Measurements from ENCODE around the gene PIAS3. TPM values are rescaled to one million over a fixed set of nuclear protein-coding genes. Genes with fewer than 3 reads are reported as not detected.
"Not testable (repeated sequence)": the region's sequence is repeated elsewhere in the genome, so short reads cannot be mapped to it uniquely, and the experiment has no call there.

PIAS3 gene
- total RNA-seq, 1 experiment from 2014 or later: 16.8 TPM

DNA sequence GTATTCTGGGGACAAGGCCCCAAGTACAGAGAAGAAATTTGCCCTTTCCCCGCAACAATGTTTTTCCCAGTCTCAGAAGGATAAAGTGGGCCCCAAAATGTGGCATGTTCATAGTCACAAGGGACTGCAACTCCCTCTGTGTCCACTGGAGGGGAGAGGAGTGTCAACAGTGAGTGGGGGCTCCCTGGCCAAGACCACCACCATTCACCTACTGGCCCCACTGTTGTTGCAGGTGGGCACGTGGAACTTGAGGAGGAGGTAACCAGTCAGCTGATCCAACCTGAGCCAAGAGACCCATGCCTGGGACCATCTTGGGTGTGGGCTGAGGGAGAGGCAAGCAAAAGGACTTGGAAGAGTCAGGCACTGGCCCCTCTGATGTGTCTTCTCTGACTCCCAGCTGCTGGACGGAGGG is 12.7 kb downstream of the PIAS3 start:
- Histone ChIP-seq H2AFZ (ENCODE audit: low read length) (peak overlapping the region; percentile 78; the same call in 1 of the 2 replicates), H3K9ac (ENCODE audit: low read length) (peak overlapping the region; percentile 85), H3K4me3 (ENCODE audit: low read length) (peak overlapping the region; percentile 75), H3K27me3 (ENCODE audit: low read length) (no peaks in the 10 kb centered on the region), H3K9me2 (replicated peaks; ENCODE audit: insufficient read depth, low read length) (no peaks in the 10 kb centered on the region), H3K36me3 (ENCODE audit: insufficient read depth, low read length) (peaks cover 10% of the 10 kb centered on the region; the same call in 1 of the 2 replicates), H3K79me2 (ENCODE audit: low read length) (no peaks in the 10 kb centered on the region), H4K20me1 (ENCODE audit: insufficient read depth, low read depth, low read length) (no peaks in the 10 kb centered on the region), H3K4me2 (ENCODE audit: low read depth, low read length, poor library complexity, severe bottlenecking) (peak overlapping the region; percentile 88), H3K27ac (ENCODE audit: low read length) (peak overlapping the region; percentile 87), H3K9me3 (ENCODE audit: low read length) (no peaks in the 10 kb centered on the region), H3K4me1 (ENCODE audit: low read length) (peaks cover 42% of the 10 kb centered on the region)
- DNase-seq: peak; percentile 68

DNA sequence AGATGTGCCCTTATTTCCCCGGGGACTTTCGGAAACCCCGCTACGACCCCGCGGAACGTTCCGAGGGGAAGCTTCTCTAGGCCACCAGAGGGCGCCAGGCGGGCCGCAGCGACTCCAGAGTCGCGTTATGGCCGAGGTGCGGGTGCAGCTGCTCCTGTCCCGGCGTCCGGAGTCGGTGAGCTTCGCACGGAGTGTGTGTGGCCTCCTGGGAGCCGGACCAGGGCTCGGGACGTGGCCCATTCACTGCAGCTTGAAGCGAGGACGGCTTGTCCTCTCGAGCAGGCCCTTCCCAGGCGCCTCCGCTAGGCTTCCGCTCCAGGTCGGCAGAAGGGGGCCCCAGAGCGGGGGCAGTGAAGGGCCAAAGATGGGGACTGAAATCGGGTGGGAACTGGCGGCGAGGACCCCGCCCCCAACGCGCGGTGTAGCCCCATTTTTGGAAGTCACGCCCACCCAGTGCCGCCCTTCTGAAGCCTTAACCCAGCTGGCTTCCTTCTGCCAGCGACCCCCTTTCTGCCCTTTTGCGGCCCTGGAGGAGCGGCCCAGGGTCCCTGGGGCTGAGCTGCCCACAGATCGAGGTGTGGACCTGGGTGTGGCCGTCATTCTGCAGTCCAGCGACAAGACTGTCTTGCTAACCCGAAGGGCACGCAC is 13.2 kb downstream of the PIAS3 start, which contains the start of gene NUDT17:
NUDT17 (plus strand) TSS at position 117 of the 648 bp plus-strand sequence; CDS start at position 128, 11 bp downstream.
- Histone ChIP-seq H3K27me3 (ENCODE audit: low read length) (no peaks in the 10 kb centered on the region), H3K9me2 (replicated peaks; ENCODE audit: insufficient read depth, low read length) (no peaks in the 10 kb centered on the region), H3K36me3 (ENCODE audit: insufficient read depth, low read length) (peaks cover 14% of the 10 kb centered on the region; the same call in 1 of the 2 replicates), H4K20me1 (ENCODE audit: insufficient read depth, low read depth, low read length) (no peaks in the 10 kb centered on the region), H3K9me3 (ENCODE audit: low read length) (no peaks in the 10 kb centered on the region), H3K27ac (ENCODE audit: low read length) (peak within 1 kb of the TSS; percentile 87), H3K79me2 (ENCODE audit: low read length) (no peaks in the 10 kb centered on the region), H2AFZ (ENCODE audit: low read length) (peak within 1 kb of the TSS; percentile 78), H3K4me1 (ENCODE audit: low read length) (peaks cover 42% of the 10 kb centered on the region), H3K4me3 (ENCODE audit: low read length) (peak within 1 kb of the TSS; percentile 75), H3K4me2 (ENCODE audit: low read depth, low read length, poor library complexity, severe bottlenecking) (peak within 1 kb of the TSS; percentile 88), H3K9ac (ENCODE audit: low read length) (peak within 1 kb of the TSS; percentile 85)
- DNase-seq: peak; percentile 95

DNA sequence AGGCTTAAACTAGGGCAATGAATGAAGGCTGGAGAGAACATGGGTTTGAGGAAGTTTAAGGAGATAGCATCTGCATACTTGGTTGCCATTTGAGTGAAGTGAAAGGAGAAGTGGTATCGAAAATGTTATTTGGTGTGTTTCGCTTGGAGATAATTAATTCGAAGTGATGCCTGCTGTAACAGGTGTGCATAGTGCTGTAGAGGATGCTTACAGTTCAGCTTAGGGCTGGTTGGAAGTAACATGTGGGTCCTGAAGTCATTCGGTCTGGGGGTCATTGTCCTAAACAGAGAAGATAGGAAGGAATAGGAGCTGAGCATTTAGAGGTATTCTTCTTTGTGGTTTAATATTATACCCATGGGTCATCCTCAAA is 13.8 kb downstream of the PIAS3 start:
- Histone ChIP-seq H4K20me1 (ENCODE audit: insufficient read depth, low read depth, low read length) (no peaks in the 10 kb centered on the region), H3K9ac (ENCODE audit: low read length) (peak overlapping the region; percentile 85), H3K4me3 (ENCODE audit: low read length) (peak overlapping the region; percentile 75), H3K27ac (ENCODE audit: low read length) (peak overlapping the region; percentile 87), H3K4me2 (ENCODE audit: low read depth, low read length, poor library complexity, severe bottlenecking) (peak overlapping the region; percentile 88), H3K9me3 (ENCODE audit: low read length) (no peaks in the 10 kb centered on the region), H3K9me2 (replicated peaks; ENCODE audit: insufficient read depth, low read length) (no peaks in the 10 kb centered on the region), H3K4me1 (ENCODE audit: low read length) (peaks cover 40% of the 10 kb centered on the region), H3K36me3 (ENCODE audit: insufficient read depth, low read length) (peaks cover 17% of the 10 kb centered on the region; the same call in 1 of the 2 replicates), H2AFZ (ENCODE audit: low read length) (0 out of 2 replicates have a peak overlapping the region, but pooled peaks have one; percentile 1), H3K79me2 (ENCODE audit: low read length) (no peaks in the 10 kb centered on the region), H3K27me3 (ENCODE audit: low read length) (no peaks in the 10 kb centered on the region)
- DNase-seq: peak; percentile 87

DNA sequence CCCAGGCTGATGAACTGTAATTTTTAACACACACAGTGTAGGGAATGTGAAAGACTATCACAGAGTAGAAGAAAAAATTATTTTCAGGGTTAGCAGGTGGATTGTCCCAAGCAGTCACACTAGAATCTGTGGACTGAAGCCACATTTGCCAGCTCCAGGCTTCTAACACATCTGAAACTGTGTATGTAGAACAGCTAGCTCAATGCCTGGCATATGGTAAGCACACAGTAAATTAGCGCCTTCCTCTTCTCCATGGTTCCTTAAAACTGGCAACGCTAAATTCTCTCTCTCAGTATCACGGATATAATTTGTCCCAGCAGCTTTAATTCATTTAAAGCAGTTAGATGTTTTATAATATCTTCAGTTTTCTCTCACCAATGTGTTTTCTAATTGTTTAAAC is 15.8 kb downstream of the PIAS3 start:
- Histone ChIP-seq H3K9ac (ENCODE audit: low read length) (no peak overlapping the region), H3K4me3 (ENCODE audit: low read length) (no peak overlapping the region), H2AFZ (ENCODE audit: low read length) (no peak overlapping the region), H3K79me2 (ENCODE audit: low read length) (no peaks in the 10 kb centered on the region), H3K27me3 (ENCODE audit: low read length) (no peaks in the 10 kb centered on the region), H3K9me2 (replicated peaks; ENCODE audit: insufficient read depth, low read length) (no peaks in the 10 kb centered on the region), H4K20me1 (ENCODE audit: insufficient read depth, low read depth, low read length) (no peaks in the 10 kb centered on the region), H3K9me3 (ENCODE audit: low read length) (no peaks in the 10 kb centered on the region), H3K4me2 (ENCODE audit: low read depth, low read length, poor library complexity, severe bottlenecking) (no peak overlapping the region), H3K27ac (ENCODE audit: low read length) (peak overlapping the region; percentile 87), H3K4me1 (ENCODE audit: low read length) (peaks cover 36% of the 10 kb centered on the region), H3K36me3 (ENCODE audit: insufficient read depth, low read length) (peaks cover 26% of the 10 kb centered on the region; the same call in 1 of the 2 replicates)
- no peak for DNase-seq

DNA sequence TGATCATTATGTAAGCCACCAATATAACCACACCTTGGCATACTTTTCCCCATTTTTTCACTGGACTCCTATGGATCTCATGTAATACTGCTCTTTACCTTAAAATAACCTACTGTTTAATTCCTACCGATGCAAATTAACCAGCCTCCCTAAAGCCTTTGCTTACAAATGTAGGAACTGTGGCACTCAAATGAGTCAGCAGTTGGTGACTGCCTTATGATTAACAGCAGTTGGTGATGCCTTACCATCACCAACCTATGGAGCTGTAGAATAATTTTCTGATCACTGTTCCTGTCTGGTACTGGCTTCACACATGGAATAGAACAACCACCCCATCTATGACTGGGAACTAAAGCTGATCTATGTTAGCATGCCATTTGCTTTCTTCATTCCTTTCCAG is 21.2 kb downstream of the PIAS3 start:
- no peaks in the 10 kb centered on the region for H3K4me1 ChIP-seq (ENCODE audit: low read length)
- H4K20me1 ChIP-seq (ENCODE audit: insufficient read depth, low read depth, low read length): no peaks in the 10 kb centered on the region
- no peak overlapping the region for H3K4me3 ChIP-seq (ENCODE audit: low read length)
- H3K4me2 ChIP-seq (ENCODE audit: low read depth, low read length, poor library complexity, severe bottlenecking): no peak overlapping the region
- H3K9me2 ChIP-seq (replicated peaks; ENCODE audit: insufficient read depth, low read length): no peaks in the 10 kb centered on the region
- H3K9ac ChIP-seq (ENCODE audit: low read length): no peak overlapping the region
- peaks cover 55% of the 10 kb centered on the region for H3K36me3 ChIP-seq (ENCODE audit: insufficient read depth, low read length)
- DNase-seq: no peak
- H3K27me3 ChIP-seq (ENCODE audit: low read length): no peaks in the 10 kb centered on the region
- H3K79me2 ChIP-seq (ENCODE audit: low read length): no peaks in the 10 kb centered on the region
- no peak overlapping the region for H3K27ac ChIP-seq (ENCODE audit: low read length)
- no peak overlapping the region for H2AFZ ChIP-seq (ENCODE audit: low read length)
- no peaks in the 10 kb centered on the region for H3K9me3 ChIP-seq (ENCODE audit: low read length)

DNA sequence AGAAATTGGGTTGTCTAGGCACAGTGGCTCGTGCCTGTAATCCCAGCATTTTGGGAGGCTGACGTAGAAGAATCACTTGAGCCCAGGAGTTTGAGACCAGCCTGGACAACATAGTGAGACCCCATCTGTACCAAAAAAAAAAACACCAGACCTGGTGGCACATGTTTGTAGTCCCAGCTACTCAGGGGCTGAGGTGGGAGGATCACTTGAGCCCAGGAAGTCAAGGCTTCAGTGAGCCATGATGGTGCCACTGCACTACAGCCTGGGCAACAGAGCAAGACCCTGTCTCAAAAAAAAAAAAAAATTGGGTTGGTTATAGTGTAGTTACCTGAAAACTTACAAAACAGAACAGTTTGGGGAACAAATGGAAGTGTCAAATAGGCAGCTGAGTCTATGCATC is 28.1 kb downstream of the PIAS3 start:
- H3K4me1 ChIP-seq (ENCODE audit: low read length); H3K9me3 ChIP-seq (ENCODE audit: low read length); H3K4me2 ChIP-seq (ENCODE audit: low read depth, low read length, poor library complexity, severe bottlenecking); H3K4me3 ChIP-seq (ENCODE audit: low read length); H4K20me1 ChIP-seq (ENCODE audit: insufficient read depth, low read depth, low read length); H3K27ac ChIP-seq (ENCODE audit: low read length); H3K27me3 ChIP-seq (ENCODE audit: low read length); DNase-seq; H3K9ac ChIP-seq (ENCODE audit: low read length); H2AFZ ChIP-seq (ENCODE audit: low read length); H3K9me2 ChIP-seq (replicated peaks; ENCODE audit: insufficient read depth, low read length): not testable (repeated sequence)
- H3K79me2 ChIP-seq (ENCODE audit: low read length): peaks cover 12% of the 10 kb centered on the region
- H3K36me3 ChIP-seq (ENCODE audit: insufficient read depth, low read length): peaks cover 67% of the 10 kb centered on the region

DNA sequence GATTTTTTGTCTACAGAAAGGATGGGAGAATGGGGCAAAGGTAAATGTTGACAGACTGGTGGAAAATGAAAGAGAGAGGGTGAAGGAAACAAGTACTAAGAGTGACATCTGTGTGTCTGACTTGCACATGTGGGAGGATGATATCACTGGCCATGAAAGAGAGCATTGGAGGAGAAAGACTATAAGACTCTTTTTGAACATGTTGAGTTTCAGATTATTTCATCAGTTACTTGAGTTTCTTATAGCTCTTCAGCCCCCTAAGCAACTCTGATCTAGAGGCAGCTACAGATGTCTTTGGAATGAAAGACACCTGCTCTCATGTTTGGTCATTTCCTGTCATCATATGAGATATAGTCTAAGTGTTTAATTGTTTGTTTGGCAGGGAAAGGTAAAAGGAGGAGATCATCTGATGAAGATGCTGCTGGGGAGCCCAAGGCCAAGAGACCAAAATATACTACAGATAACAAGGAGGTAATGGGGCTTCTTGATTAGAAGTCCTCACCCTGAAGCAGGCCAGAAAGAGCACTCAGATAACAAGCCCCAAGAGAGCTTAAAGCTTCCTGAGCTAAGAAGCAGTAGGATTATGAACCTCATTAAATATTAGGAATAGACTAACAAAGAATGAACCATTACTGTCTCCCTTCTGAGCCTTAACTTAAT is 30.4 kb downstream of the PIAS3 start:
- H3K9me2 ChIP-seq (replicated peaks; ENCODE audit: insufficient read depth, low read length): no peaks in the 10 kb centered on the region
- peak overlapping the region; percentile 28; the same call in 1 of the 2 replicates for H3K27ac ChIP-seq (ENCODE audit: low read length)
- H3K79me2 ChIP-seq (ENCODE audit: low read length): peaks cover 34% of the 10 kb centered on the region
- no peak overlapping the region for H3K4me3 ChIP-seq (ENCODE audit: low read length)
- no peak for DNase-seq
- no peaks in the 10 kb centered on the region for H3K27me3 ChIP-seq (ENCODE audit: low read length)
- peaks cover 15% of the 10 kb centered on the region for H3K4me1 ChIP-seq (ENCODE audit: low read length)
- H3K9ac ChIP-seq (ENCODE audit: low read length): no peak overlapping the region
- H3K4me2 ChIP-seq (ENCODE audit: low read depth, low read length, poor library complexity, severe bottlenecking): no peak overlapping the region
- no peaks in the 10 kb centered on the region for H3K9me3 ChIP-seq (ENCODE audit: low read length)
- H3K36me3 ChIP-seq (ENCODE audit: insufficient read depth, low read length): peaks cover 55% of the 10 kb centered on the region
- no peak overlapping the region for H2AFZ ChIP-seq (ENCODE audit: low read length)
- no peaks in the 10 kb centered on the region for H4K20me1 ChIP-seq (ENCODE audit: insufficient read depth, low read depth, low read length)

DNA sequence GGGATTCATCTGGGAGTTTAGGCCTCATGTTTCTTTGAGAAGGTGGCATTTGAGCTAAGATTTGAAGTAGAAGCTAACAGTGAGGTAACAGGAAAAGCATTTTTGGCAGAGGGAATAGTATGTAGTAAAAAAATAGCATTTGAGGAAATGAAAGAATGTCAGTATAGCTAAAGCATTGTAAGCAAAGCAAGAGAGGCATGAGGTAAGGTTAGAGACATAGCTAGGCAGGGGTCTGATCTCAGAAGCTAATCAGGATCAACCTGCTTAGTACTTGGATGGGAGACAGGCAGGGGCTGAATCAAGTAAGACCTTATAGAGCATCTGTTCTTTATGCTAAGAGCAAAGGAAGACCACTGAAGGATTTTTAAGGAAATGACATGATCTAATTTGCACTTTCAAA is 30.9 kb downstream of the PIAS3 start:
- H3K4me3 ChIP-seq (ENCODE audit: low read length): no peak overlapping the region
- H3K27ac ChIP-seq (ENCODE audit: low read length): peak overlapping the region; percentile 28; the same call in 1 of the 2 replicates
- H3K79me2 ChIP-seq (ENCODE audit: low read length): peaks cover 34% of the 10 kb centered on the region
- no peak overlapping the region for H2AFZ ChIP-seq (ENCODE audit: low read length)
- no peaks in the 10 kb centered on the region for H3K27me3 ChIP-seq (ENCODE audit: low read length)
- no peaks in the 10 kb centered on the region for H4K20me1 ChIP-seq (ENCODE audit: insufficient read depth, low read depth, low read length)
- no peaks in the 10 kb centered on the region for H3K9me3 ChIP-seq (ENCODE audit: low read length)
- peaks cover 15% of the 10 kb centered on the region for H3K4me1 ChIP-seq (ENCODE audit: low read length)
- H3K4me2 ChIP-seq (ENCODE audit: low read depth, low read length, poor library complexity, severe bottlenecking): no peak overlapping the region
- no peak for DNase-seq
- no peaks in the 10 kb centered on the region for H3K9me2 ChIP-seq (replicated peaks; ENCODE audit: insufficient read depth, low read length)
- peaks cover 49% of the 10 kb centered on the region for H3K36me3 ChIP-seq (ENCODE audit: insufficient read depth, low read length)
- H3K9ac ChIP-seq (ENCODE audit: low read length): no peak overlapping the region
